Bone marrow (tissue), 2 donors: Measurements from ENCODE around the gene FNTB.
"Not testable (repeated sequence)": the region's sequence is repeated elsewhere in the genome, so short reads cannot be mapped to it uniquely, and the experiment has no call there.

Experiments used
- DNase-seq, 2 donors: peaks; one replicate each; lab custom pipeline; 2025; lab: John Stamatoyannopoulos, UW

Gene FNTB

DNA sequence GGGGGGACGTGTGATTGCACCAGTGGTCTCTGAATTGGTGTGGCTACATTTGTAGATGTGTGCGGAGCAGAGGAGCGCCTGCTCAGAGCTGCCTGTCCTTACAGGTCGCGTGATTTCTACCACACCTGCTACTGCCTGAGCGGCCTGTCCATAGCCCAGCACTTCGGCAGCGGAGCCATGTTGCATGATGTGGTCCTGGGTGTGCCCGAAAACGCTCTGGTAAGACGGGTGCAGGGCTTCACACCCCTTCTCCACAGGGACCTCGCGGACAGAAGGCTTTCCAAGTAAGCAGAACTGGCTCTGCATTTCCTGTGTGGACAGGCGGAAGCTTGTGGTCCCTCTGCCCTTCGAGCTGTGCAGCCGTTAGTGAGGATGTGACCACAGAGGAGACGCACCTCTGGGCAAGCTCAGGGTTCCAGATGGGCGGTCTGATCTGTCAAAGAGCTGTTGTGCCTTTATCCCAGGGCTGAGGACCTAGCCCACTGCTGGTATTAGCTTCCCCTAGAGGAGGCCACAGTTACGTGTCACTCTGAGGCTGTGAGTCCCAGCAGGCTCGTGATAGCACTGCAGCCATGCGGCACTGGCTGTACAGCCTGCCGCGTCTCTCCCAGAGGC is 67.9 kb downstream of the FNTB start:
- DNase-seq = peak in 1 of 2 donors; percentile 23

DNA sequence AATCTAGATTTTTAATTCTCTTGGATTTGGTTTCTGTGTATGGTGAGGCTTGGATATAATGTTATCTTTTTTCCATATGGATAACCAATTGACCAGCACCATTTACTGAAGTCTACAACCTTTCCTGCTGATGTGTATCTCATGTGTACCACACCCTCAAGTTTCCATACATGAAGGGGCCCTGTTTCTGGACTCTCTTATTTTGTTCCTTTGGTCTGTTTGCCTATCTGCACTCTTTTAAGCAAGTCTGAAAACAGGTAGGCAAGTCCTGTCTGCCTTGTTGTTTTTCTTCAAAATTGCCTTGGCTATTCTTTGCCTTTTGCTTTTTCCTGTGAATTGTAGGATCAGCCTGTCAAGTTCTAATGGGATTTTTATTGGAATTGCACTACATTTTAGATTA is 71.0 kb downstream of the FNTB start:
- DNase-seq = no peak

DNA sequence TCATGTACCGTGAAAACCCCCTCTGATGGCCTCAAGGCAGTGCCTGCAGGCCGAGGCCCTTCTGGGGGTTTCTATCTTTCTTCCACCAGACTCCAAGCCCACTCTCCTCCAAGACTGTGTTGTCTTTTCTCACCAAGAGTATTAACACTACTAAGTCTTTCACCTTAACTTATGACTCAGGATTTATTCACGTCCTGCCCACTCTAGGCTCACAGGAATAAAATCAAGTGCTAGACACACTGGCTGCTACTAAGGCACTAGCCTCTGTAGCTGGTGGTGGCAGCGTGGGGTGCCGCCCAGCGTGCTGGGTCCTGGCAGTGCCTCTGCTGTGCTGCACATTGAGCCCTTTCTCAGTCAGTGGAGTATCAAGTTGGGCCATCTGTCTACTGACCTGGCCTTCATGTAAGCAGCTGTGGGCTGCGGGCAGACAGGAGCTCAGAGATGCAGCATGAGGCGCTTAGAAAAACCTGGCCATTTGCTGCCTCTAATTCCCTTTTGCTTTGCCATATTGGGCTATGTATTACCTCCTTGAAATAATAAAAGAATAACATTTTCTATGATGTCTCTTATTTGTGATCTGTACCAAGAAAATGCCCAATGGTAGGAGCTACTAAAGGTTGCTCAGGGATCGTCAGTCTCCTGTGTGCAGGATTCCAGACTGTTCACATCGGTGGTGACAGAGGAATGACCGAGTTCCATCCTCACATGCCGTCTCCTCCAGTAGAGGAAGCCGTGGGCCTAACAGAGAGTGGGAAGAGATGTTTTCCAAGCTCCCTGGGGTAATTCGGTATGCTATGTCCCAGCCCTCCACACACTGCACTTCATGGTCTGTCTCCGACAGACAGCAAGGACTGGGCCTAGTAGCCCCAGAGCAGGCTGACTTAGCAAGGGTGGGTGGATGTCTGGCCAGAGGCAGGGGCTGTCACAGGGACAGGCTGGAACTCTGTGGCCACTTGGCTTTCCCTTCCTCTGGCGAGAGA is 75.7 kb downstream of the FNTB start:
- no peak for DNase-seq

DNA sequence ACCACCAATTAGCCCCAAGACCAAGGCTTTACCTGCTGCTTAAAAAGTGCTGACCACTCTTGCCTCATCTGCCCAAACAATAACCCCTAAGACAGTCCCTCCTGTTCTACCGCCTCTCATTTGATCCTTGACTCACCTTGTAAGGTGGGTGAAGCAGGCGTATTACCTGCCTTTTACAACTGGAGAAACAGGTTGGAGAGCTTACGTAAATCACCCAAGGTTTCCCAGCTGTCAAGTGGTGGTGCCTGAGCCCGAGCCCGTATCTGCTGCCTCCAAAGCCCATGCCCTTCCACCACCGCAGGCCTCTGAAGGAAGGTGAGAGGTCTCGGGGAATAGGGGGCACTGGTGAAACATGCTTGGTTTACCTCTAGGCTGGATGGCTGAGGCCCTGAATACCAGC is 79.0 kb downstream of the FNTB start:
- DNase-seq = no peak

DNA sequence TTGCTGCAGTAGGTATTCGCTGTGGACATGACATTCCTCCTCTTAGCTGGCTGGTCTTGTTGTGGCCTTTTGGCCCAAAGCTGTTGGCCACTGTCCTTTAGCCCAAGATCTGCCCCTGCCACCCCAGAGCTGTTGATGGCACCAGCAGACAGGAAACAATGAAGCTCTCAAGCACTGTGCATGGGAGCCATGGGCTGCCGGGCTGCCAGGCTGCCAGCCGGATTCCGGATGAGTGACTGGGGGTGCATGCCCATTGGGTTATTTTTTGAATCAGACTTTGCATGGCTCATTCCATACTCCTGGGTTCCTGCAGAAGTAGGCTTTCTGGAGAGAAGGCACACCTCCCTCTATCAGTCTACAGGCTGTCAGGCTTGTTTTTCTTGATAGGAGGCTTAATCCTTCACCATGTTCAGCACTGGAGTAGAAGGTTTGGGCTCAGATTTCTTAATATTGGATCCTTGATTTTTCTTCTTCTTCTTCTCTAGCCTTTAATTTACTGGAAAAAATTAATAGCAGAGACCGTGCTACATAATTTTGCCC is 83.2 kb downstream of the FNTB start:
- no peak for DNase-seq

GRCh38 chr14:65070471-65070976 is 83.8 kb downstream of the FNTB start:
- DNase-seq = no peak

DNA sequence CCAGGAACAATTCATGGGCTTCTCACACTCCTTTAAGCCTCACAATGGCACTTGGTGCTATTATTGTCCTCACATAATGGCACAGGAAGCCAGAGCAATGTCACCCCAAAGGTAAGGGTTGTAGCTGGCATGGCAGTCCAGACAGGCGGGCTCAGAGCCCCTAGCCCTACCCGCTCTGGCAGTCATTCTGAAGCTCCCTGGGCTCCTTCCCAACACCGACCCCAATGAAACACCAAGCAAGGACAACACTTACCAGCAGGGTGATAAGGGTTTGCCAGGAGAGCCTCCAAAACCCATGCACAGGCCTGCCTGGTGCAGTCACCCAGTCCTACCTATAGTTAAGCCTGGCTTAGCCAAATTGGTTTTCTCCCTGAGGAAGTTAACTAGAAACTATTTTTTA is 84.8 kb downstream of the FNTB start:
- no peak for DNase-seq

- no peak for DNase-seq
These were observed 85.6 kb downstream of the FNTB start for GRCh38 chr14:65072256-65072655.

DNA sequence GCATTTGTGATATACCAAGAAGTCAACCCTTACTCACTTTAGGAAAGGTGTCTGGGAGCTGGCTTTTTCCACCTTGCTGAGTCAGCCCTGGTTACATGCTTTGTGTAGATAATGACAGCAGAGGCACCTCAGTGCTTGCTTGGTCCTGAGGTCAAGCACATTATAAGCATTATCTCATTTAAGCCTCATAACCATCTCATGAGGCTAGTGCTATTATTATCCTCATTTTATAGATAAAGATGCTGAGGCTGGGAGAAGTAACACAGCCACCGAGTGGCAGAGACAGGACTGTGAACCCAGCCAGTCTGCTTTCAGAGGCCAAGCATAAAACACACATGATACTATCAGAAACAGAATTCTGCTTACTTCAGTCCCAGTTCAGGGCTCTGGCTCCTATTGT is 86.2 kb downstream of the FNTB start:
- no peak for DNase-seq

DNA sequence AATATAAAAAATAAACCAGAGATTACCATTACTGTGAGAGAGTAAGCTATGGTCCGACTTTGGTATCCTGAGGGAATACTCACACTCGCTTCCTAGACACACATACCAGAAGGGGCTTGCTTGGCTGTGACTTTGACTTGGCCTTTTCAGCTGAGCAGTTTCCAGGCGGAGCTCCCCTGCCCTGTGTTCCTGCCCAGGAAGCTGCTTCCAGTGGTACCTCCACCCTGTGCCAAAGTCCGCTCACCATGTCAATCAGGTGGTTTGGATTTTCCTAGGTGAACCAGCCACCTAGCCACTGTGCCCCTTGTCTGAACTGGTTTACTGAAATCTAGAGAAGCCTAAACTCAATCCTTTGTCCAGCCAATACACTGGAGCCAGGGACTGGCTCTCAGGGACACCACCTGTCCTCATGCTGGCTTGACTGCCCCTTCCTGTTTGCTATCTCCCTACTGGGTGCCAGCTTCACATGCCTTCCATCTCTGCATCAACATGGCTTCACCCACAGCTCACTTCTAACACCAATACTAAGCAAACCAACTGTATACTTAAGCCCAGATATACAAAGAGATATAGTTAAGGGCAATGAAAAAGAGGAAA is 87.0 kb downstream of the FNTB start:
- DNase-seq = no peak

DNA sequence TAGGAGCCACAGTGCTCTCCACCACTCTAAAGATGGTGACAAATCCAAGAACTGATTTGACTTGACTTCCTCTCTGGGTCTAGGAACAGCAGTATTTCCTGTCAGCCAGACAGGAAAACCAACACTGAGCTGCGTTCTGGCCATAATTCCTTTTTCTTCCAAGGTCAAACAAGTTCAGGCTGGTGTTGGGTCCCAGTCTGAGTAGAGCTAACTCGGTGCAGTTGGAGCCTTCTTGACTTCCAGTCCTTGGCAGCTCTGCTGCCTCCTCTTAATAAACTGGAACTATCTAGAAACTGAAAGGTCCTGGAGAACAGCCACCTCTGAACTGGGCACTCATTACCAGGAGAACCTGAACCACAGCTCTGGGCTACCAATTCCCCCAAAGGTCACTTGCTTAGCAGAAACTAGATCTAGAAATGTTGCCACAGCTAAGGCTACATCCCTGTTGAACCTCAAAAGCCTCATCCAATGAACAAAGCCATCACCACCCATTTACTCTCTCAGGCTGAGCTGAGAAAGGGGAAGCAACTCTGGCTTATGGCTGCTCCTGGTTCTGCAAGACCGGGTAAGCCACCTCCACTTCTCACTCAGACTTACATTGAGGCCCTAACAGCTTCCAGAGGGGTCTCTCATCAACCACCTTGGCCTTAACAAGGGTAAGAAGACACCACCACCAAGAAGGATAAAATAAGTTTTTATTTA is 87.9 kb downstream of the FNTB start:
- DNase-seq = peak in 1 of 2 donors; percentile 19

DNA sequence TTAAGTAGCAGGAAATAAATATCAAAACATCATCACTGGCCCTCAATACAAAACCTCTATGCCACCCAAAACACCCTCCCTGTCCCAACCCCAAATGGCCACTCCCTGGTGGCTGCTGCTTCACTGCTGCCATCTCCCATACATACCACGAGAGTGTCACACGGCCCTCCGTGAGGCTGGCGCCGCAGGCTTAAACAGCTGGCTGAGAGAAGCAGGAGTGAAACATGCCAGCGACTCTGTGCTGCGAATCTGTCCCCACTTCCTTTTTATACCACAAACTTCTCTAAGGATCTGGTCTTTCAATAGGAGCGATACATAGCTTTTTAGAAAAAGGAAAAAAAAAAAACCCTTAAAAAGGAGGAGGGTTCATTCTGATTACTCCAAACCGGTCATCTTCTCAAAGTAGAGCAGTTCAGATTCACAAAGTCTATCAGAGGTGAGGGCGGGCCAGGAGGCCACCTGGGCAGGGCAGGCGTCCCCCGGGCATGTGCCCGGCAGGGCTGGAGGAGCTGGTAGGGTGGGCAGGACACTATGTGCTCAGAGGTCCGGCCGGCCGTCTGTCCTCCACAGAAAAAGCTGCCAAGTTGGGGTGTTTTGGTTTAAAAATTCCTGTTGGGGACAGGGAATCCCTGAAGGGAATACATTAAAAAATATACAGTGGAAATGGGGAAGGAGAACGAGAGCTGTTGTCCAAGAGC is 89.1 kb downstream of the FNTB start:
- DNase-seq = no peak

DNA sequence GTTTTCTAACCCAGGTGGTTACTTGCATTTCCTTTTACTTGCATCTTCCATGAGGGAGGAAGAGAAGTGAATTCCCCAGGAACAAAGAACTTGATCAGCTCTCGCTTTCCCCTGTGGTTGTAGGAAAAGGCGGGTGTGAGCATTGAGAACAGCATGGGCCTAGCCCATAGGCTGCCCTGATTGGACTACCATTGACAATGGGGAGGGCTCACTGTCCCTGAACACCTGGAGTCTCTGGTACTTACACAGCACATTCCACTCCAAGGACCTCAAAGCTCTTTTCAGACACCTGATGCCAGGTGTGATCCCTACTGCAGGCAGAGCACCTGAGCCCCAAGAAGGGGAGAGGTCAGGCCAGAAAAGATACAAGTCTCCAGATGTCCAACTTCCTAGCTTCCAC is 90.6 kb downstream of the FNTB start:
- no peak for DNase-seq

DNA sequence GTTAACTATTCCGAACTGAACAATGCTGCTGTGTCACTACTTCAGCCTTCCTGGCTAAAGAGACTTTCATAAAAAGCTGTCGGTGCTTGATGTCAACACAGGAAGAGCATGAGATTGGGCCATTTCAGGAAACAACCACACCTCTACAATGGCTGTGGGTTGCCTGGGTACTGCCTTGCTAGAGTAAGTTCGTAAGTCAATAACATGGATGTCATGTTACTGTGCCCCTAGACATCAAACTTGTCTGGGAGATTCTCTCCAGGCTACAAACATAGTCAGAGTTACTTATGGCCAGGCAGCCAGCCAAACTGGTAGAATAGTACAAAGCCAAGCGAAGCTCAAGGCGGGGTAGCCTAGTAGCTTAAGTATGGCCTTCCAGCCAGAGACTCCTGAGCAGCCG is 92.5 kb downstream of the FNTB start:
- no peak for DNase-seq

- no peak for DNase-seq
These were observed 93.1 kb downstream of the FNTB start for GRCh38 chr14:65079768-65080167.

- no peak for DNase-seq
These were observed 94.5 kb downstream of the FNTB start for GRCh38 chr14:65080960-65081747.

DNA sequence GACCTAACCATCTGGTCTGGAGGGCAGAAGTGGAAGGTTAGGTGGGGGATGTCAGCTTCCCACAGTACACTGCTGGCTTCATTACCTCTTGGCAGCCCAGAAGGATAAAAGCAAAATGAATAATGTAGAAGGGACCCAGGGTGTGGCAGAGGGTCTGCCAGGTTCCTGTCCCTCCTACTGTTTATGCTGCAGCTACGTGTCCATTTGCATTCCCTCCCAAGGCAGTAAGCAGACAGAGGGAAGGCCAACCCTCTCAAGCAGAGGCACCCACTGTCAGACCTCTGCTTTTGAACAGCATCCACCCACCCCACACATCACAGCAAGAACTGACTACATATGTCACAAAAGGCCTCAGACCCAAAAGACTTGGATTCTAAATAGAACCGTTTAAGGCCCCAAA is 96.2 kb downstream of the FNTB start:
- DNase-seq = no peak

- DNase-seq = no peak
These were observed 98.1 kb downstream of the FNTB start for GRCh38 chr14:65084554-65085505.

- not testable (repeated sequence) for DNase-seq
These were observed 100.0 kb downstream of the FNTB start for GRCh38 chr14:65086686-65087085.
